ENCODE measurements around the gene SMG6. TPM values are rescaled to one million over a fixed set of nuclear protein-coding genes. Genes with fewer than 3 reads are reported as not detected.

Gene SMG6
- total RNA-seq, 1 donor from 2014 or later, result 47.7 TPM

DNA sequence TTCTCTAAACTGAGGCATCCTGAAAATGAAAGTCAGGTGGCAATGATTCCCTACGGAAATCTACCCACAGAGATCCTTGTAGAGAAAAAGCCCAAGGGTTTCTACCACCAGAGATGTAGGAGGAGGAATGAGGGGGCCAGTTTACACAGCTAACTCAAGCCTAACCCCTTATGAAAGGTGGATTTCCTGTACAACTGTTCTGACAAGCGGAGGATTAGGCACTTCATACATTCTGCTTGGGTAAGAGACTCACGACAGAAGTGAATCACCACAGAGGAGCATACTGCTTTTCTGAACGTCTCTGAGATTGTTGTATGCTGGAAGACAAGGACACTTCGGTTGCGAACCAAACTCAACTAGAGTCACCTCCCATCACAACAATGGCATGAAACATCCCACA lies 72.7 kb downstream of the SMG6 start:
- Mint-ChIP-seq H3K9me3 (ENCODE audit: low read depth) (no peaks in the 10 kb centered on the region), H3K36me3 (ENCODE audit: insufficient read depth) (peaks cover 12% of the 10 kb centered on the region), H3K4me1 (ENCODE audit: low read depth) (peaks cover 2% of the 10 kb centered on the region), H3K27me3 (no peaks in the 10 kb centered on the region), H3K27ac (no peak overlapping the region), H3K4me3 (ENCODE audit: low read depth) (no peak overlapping the region)
- no peak for DNase-seq (ENCODE audit: low spot score, unreplicated experiment)
- TF ChIP-seq, protein P1, sequence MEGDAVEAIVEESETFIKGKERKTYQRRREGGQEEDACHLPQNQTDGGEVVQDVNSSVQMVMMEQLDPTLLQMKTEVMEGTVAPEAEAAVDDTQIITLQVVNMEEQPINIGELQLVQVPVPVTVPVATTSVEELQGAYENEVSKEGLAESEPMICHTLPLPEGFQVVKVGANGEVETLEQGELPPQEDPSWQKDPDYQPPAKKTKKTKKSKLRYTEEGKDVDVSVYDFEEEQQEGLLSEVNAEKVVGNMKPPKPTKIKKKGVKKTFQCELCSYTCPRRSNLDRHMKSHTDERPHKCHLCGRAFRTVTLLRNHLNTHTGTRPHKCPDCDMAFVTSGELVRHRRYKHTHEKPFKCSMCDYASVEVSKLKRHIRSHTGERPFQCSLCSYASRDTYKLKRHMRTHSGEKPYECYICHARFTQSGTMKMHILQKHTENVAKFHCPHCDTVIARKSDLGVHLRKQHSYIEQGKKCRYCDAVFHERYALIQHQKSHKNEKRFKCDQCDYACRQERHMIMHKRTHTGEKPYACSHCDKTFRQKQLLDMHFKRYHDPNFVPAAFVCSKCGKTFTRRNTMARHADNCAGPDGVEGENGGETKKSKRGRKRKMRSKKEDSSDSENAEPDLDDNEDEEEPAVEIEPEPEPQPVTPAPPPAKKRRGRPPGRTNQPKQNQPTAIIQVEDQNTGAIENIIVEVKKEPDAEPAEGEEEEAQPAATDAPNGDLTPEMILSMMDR (IDR thresholded peaks at IDR 0.05; ENCODE audit: unreplicated experiment), result no peak

DNA sequence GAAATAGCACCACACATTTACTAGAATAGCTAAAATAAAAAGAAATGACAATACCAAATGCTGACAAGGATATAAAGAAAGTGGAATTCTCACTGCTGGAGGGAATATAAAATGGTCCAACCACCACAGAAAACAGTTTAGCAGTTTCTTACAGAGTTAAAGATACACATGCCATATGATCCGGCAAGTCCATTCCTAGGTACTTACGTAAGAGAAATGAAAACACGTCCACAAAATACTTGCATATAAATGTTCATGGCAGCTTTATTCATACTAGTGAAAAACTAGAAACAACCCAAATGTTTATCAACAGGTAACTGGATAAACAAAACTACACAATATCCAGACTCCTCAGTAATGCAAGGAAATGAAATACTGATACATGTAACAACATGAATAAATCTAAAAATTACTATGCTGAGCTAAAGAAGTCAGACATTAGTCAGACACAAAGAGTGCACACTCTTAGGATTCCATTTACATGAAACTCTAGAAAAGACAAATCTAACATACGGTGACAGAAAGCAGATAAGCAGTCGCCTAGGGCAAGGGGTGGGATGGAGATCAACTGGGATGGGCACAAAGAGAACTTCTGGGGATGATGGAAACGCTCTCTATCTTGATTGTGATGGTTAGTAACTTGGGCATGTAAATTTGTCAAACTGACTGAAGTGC lies 76.4 kb downstream of the SMG6 start:
- Mint-ChIP-seq H3K36me3 (ENCODE audit: insufficient read depth) (peaks cover 13% of the 10 kb centered on the region), H3K27me3 (no peaks in the 10 kb centered on the region), H3K9me3 (ENCODE audit: low read depth) (no peaks in the 10 kb centered on the region), H3K4me3 (ENCODE audit: low read depth) (no peak overlapping the region), H3K27ac (no peak overlapping the region), H3K4me1 (ENCODE audit: low read depth) (peaks cover 5% of the 10 kb centered on the region)
- TF ChIP-seq, protein P1 (IDR thresholded peaks at IDR 0.05; ENCODE audit: unreplicated experiment), result no peak
- DNase-seq (ENCODE audit: low spot score, unreplicated experiment), result no peak

DNA sequence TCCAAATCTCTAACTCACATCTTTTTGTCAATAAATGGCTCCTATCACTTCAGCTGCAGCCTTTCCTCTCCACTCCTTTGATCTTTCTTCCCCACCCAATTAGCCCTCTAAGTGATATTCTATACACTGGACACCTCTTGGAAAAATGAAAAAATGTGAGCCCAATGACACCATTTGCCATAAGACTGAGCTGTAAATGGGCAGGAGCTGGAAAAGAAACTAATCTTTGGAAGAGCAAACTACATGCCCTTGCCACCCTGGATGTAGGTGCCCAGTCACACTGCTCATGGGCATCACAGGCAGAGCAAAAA lies 80.0 kb downstream of the SMG6 start:
- H3K36me3 Mint-ChIP-seq (ENCODE audit: insufficient read depth), result peaks cover 13% of the 10 kb centered on the region
- H3K27ac Mint-ChIP-seq, result peak overlapping the region; percentile 17
- H3K27me3 Mint-ChIP-seq, result no peaks in the 10 kb centered on the region
- H3K9me3 Mint-ChIP-seq (ENCODE audit: low read depth), result no peaks in the 10 kb centered on the region
- no peak for DNase-seq (ENCODE audit: low spot score, unreplicated experiment)
- TF ChIP-seq, protein P1 (IDR thresholded peaks at IDR 0.05; ENCODE audit: unreplicated experiment), result no peak
- no peak overlapping the region for H3K4me3 Mint-ChIP-seq (ENCODE audit: low read depth)
- H3K4me1 Mint-ChIP-seq (ENCODE audit: low read depth), result peaks cover 3% of the 10 kb centered on the region

DNA sequence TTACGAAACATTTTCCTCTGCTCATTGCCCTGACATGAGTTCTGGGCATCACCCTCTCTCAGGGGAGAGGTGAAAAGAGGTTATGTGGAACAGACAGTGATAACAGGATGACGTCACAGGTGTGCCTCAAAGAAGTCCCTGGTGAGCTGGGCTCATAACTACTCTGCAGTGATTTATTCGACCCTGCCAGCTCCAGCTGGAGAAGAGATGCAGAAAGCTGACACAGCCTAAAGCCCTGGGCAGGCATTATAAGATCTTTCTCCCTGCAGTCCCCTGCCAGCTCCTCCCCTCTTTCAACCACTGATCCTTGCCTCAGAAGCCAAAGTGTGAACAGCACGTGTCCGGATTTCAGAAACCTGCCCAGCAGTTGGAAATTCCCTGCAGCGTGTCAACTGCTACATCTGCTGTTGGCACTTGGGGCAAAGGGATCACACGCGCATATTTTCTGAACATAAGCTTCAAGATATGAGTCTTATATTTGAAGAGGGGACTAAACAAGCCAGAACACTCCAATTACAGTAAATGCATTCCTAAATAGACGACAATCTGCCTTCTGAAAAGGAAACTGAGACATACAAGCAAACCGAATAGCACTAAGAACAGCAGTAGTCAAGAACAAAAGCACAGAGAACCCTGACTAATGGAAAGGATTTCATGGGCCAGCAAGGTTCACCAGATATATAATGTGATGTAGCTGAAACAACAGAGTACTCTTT lies 80.5 kb downstream of the SMG6 start:
- TF ChIP-seq, protein P1 (IDR thresholded peaks at IDR 0.05; ENCODE audit: unreplicated experiment), result no peak
- Mint-ChIP-seq H3K4me3 (ENCODE audit: low read depth) (no peak overlapping the region), H3K9me3 (ENCODE audit: low read depth) (no peaks in the 10 kb centered on the region), H3K4me1 (ENCODE audit: low read depth) (peaks cover 3% of the 10 kb centered on the region), H3K27ac (no peak overlapping the region), H3K36me3 (ENCODE audit: insufficient read depth) (peaks cover 15% of the 10 kb centered on the region), H3K27me3 (no peaks in the 10 kb centered on the region)
- DNase-seq (ENCODE audit: low spot score, unreplicated experiment), result no peak

DNA sequence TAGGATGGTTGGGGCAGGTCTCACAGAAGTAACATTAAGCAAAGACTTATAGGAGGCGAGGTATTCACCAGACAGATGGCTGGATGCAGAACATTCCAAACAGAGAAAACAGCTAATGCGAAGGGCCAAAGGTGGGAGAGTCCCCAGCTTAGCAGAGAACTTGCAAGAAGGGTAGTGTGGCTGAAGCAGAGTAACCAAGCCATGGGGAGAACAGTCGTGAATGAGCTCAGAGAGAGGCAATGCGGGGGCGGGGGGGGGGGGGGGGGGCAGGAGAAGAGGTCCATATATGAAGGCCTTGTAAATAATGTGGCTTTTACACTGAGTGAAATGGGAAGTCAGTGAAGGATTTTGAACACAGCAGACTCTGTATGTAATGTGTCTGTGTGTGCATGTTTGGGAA lies 81.3 kb downstream of the SMG6 start:
- H3K9me3 Mint-ChIP-seq (ENCODE audit: low read depth), result no peaks in the 10 kb centered on the region
- H3K27me3 Mint-ChIP-seq, result no peaks in the 10 kb centered on the region
- no peak overlapping the region for H3K27ac Mint-ChIP-seq
- no peak for DNase-seq (ENCODE audit: low spot score, unreplicated experiment)
- H3K36me3 Mint-ChIP-seq (ENCODE audit: insufficient read depth), result peaks cover 16% of the 10 kb centered on the region
- no peak overlapping the region for H3K4me3 Mint-ChIP-seq (ENCODE audit: low read depth)
- TF ChIP-seq, protein P1 (IDR thresholded peaks at IDR 0.05; ENCODE audit: unreplicated experiment), result no peak
- H3K4me1 Mint-ChIP-seq (ENCODE audit: low read depth), result peaks cover 3% of the 10 kb centered on the region
